K562 (cell line): ENCODE measurements around the gene CNIH1. TPM values are rescaled to one million over a fixed set of nuclear protein-coding genes. Genes with fewer than 3 reads are reported as not detected.

Source experiments
- DIDO1 ChIP-seq: fragments of 450-650 bp; IDR thresholded peaks from 2 replicates; pipeline ENCODE4 v1.6.1; 2016; ENCODE audit warnings: low read depth, missing biosample characterization, missing genetic modification characterization
- ESRRB ChIP-seq: fragments of 250-450 bp; sonication (Bioruptor Pico); IDR thresholded peaks from 2 replicates; pipeline ENCODE4 v1.5.0; 2020; ENCODE audit warnings: mild to moderate bottlenecking, moderate library complexity, borderline replicate concordance
- HDAC2 ChIP-seq: fragments of 450-650 bp; IDR thresholded peaks from 2 replicates; pipeline ENCODE4 v1.6.1; 2016; ENCODE audit warnings: mild to moderate bottlenecking
- HMGN3 ChIP-seq: IDR thresholded peaks from 2 replicates; pipeline ENCODE4 v1.6.1; 2011; ENCODE audit warnings: borderline replicate concordance, low read depth, mild to moderate bottlenecking, mixed read lengths, low read length; ENCODE audit not compliant: insufficient read length; ENCODE audit errors: extremely low read depth
- ILK ChIP-seq: fragments of 450-650 bp; IDR thresholded peaks from 2 replicates; pipeline ENCODE4 v1.6.1; 2016; ENCODE audit warnings: missing genetic modification characterization, low read depth, mild to moderate bottlenecking, missing compliant biosample characterization, moderate library complexity, borderline replicate concordance
- JUND ChIP-seq, 2 experiments: IDR thresholded peaks; 2 replicates in 1 of 2; 3 replicates in 1 of 2; pipeline ENCODE4 v1.6.1; 2011; ENCODE audit warnings: borderline replicate concordance in 2 of 2, low read depth in 2 of 2, low read length in 2 of 2, improper control_type of control experiment in 1 of 2, missing biosample characterization in 1 of 2, missing genetic modification characterization in 1 of 2, missing genetic modification reagents in 1 of 2
- KAT7 ChIP-seq: sonication (generic); formaldehyde crosslinking; IDR thresholded peaks from 2 replicates; pipeline ENCODE4 v1.8.0; 2022; ENCODE audit warnings: missing genetic modification reagents, mild to moderate bottlenecking, borderline replicate concordance
- NEUROD1 ChIP-seq: fragments of 150-350 bp; IDR thresholded peaks from 2 replicates; pipeline ENCODE4 v1.6.1; 2014; ENCODE audit warnings: borderline replicate concordance, low read length, low read depth; ENCODE audit not compliant: partially characterized antibody
- NR2C2 ChIP-seq, 2 experiments: fragments of 200-800 bp in 1 of 2; sonication (Bioruptor generic) in 1 of 2; sonication (generic) in 1 of 2; formaldehyde crosslinking in 1 of 2; IDR thresholded peaks; 2 replicates each; pipeline versions ENCODE4 v1.6.1 to v1.8.0; 2016 to 2022; ENCODE audit warnings: mild to moderate bottlenecking in 1 of 2, missing compliant biosample characterization in 1 of 2, missing genetic modification characterization in 1 of 2, missing genetic modification reagents in 1 of 2
- OTX1 ChIP-seq: fragments of 450-650 bp; formaldehyde crosslinking; IDR thresholded peaks from 2 replicates; pipeline ENCODE4 v1.4.0; 2022; ENCODE audit warnings: mild to moderate bottlenecking
- POLR3G ChIP-seq: IDR thresholded peaks from 2 replicates; pipeline ENCODE4 v1.6.1; 2011; ENCODE audit not compliant: insufficient read length, insufficient replicate concordance; ENCODE audit errors: extremely low read depth
- RHOXF2B ChIP-seq: fragments of 250-450 bp; sonication (Bioruptor Pico); conservative IDR thresholded peaks from 2 replicates; pipeline ENCODE4 v1.5.1; 2021
- ZNF23 ChIP-seq: fragments of 250-450 bp; sonication (Bioruptor Pico); IDR thresholded peaks from 2 replicates; pipeline ENCODE4 v1.4.0; 2020; ENCODE audit warnings: mild to moderate bottlenecking
- ZNF408 ChIP-seq: fragments of 250-450 bp; sonication (Bioruptor Pico); IDR thresholded peaks from 2 replicates; pipeline ENCODE4 v1.4.0; 2020; ENCODE audit warnings: low read depth, mild to moderate bottlenecking, moderate library complexity
- ZNF445 ChIP-seq: fragments of 250-450 bp; sonication (Bioruptor Pico); IDR thresholded peaks from 2 replicates; pipeline ENCODE4 v1.4.0; 2020; ENCODE audit warnings: low read depth, mild to moderate bottlenecking, moderate library complexity
- polyA plus RNA-seq, 8 experiments: library from polyadenylated mRNA; depleted of rRNA in 4 of 8; stranded (reverse) in 5 of 8; unstranded in 3 of 8; fragments of >200 nt; fragmentation: Nextera tagmentation in 2 of 8; fragmentation: Illumina TruSeq in 1 of 8; extraction: Ambion mirVana in 2 of 8; extraction: Trizol in 1 of 8; gene quantifications; 2 replicates each; pipeline versions ENCODE4 v1.2.1 to v1.2.3, GENCODE V29; 2011 to 2014; ENCODE audit warnings: inconsistent platforms in 1 of 8, missing spikeins in 1 of 8
- total RNA-seq, 7 experiments: library from RNA; depleted of rRNA in 6 of 7; stranded (reverse); fragments of >200 nt in 6 of 7; fragmentation: Illumina TruSeq in 2 of 7; extraction: Trizol in 2 of 7; gene quantifications; 2 replicates each; pipeline versions ENCODE4 v1.2.1 to v1.2.3, GENCODE V29; 2011 to 2021; ENCODE audit warnings: low replicate concordance in 1 of 7
- TF ChIP-seq, protein P1 (sequence below), 2 experiments: fragments of 450-650 bp in 1 of 2; IDR thresholded peaks; 2 replicates each; pipeline ENCODE4 v1.6.1; 2011 to 2017; ENCODE audit warnings: low read depth in 2 of 2, antibody characterized with exemption in 1 of 2, borderline replicate concordance in 1 of 2, low read length in 1 of 2, mild to moderate bottlenecking in 1 of 2, mixed read lengths in 1 of 2; ENCODE audit not compliant: control insufficient read depth in 1 of 2
- TF ChIP-seq, protein P2 (sequence below): fragments of 450-650 bp; conservative IDR thresholded peaks from 2 replicates; pipeline ENCODE4 v1.6.1; 2016; ENCODE audit warnings: missing genetic modification characterization, low read depth, mild to moderate bottlenecking, missing compliant biosample characterization, moderate library complexity
- TF ChIP-seq, protein P3 (sequence below): sonication (generic); formaldehyde crosslinking; IDR thresholded peaks from 2 replicates; pipeline ENCODE4 v1.8.0; 2022; ENCODE audit warnings: missing genetic modification reagents, mild to moderate bottlenecking, moderate library complexity, borderline replicate concordance
- TF ChIP-seq, protein P4 (sequence below): fragments of 250-450 bp; sonication (Bioruptor Pico); IDR thresholded peaks from 2 replicates; pipeline ENCODE4 v1.8.0; 2022; ENCODE audit warnings: inconsistent platforms, mild to moderate bottlenecking, moderate library complexity, borderline replicate concordance

Gene CNIH1
- total and polyA plus RNA-seq, 9 of the 15 experiments (the other 6 are each of a cell fraction or from before 2014, with no cell fraction given): 13.9 to 283 (median 77.3) TPM

DNA sequence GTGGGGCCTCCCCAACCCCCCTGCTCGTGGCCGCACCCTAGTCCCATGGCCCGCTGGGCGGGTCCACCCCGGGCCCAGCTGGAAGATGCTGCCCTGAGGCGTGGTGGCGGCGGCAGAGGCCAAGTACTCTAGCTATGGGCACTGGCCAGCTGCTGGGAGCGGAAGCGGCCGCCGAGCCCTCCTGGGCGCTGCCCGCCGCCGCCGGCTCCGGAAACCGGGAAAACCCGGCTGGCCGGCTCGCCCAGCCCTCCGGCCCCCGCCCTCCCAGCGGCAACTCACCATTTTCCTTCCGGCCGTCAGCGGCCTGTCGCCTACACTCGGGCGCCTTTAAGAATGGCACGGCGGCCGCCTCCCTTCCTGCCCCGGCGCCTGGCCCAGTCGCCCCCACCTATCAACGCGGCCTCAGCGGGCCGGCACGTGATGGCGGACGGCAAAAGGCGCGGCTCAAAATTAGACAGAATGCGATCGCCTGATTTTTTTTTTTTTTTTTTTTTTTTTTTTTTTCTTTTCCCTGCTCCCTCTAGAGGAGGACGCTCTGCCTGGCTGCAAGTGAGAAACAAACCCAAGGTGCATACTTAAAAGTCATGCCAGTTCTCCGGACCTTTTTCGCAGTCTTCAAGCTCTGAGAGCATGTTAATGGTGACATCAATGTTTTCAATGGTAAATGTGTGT is 47.6 kb upstream of the CNIH1 start, which contains the start of gene GMFB (continued):
- no peak for TF ChIP-seq ILK (tag)
- TF ChIP-seq, protein P1, sequence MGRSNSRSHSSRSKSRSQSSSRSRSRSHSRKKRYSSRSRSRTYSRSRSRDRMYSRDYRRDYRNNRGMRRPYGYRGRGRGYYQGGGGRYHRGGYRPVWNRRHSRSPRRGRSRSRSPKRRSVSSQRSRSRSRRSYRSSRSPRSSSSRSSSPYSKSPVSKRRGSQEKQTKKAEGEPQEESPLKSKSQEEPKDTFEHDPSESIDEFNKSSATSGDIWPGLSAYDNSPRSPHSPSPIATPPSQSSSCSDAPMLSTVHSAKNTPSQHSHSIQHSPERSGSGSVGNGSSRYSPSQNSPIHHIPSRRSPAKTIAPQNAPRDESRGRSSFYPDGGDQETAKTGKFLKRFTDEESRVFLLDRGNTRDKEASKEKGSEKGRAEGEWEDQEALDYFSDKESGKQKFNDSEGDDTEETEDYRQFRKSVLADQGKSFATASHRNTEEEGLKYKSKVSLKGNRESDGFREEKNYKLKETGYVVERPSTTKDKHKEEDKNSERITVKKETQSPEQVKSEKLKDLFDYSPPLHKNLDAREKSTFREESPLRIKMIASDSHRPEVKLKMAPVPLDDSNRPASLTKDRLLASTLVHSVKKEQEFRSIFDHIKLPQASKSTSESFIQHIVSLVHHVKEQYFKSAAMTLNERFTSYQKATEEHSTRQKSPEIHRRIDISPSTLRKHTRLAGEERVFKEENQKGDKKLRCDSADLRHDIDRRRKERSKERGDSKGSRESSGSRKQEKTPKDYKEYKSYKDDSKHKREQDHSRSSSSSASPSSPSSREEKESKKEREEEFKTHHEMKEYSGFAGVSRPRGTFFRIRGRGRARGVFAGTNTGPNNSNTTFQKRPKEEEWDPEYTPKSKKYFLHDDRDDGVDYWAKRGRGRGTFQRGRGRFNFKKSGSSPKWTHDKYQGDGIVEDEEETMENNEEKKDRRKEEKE (IDR thresholded peaks at IDR 0.05; ENCODE audit: borderline replicate concordance in 1 of 2, control insufficient read depth in 1 of 2, low read depth in 2 of 2, low read length in 1 of 2): no peak
- no peak for TF ChIP-seq NR2C2 (CRISPR knock-in tag; IDR thresholded peaks at IDR 0.05)
- no peak; the same call in 1 of the 2 replicates for TF ChIP-seq NR2C2 (tag; IDR thresholded peaks at IDR 0.05)
- TF ChIP-seq ZNF23 (CRISPR knock-in tag): no peak
- TF ChIP-seq HMGN3: peak; percentile 73
- TF ChIP-seq NEUROD1: peak; percentile 73
- TF ChIP-seq OTX1 (CRISPR knock-in tag): no peak
- TF ChIP-seq JUND (IDR thresholded peaks at IDR 0.05; ENCODE audit: borderline replicate concordance, low read depth, low read length): no peak
- no peak; the same call in 2 of the 3 replicates for TF ChIP-seq JUND (tag; IDR thresholded peaks at IDR 0.05; ENCODE audit: borderline replicate concordance, low read depth, low read length)
- TF ChIP-seq, protein P2, sequence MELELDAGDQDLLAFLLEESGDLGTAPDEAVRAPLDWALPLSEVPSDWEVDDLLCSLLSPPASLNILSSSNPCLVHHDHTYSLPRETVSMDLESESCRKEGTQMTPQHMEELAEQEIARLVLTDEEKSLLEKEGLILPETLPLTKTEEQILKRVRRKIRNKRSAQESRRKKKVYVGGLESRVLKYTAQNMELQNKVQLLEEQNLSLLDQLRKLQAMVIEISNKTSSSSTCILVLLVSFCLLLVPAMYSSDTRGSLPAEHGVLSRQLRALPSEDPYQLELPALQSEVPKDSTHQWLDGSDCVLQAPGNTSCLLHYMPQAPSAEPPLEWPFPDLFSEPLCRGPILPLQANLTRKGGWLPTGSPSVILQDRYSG (tag): no peak
- no peak for TF ChIP-seq ESRRB (CRISPR knock-in tag)
- TF ChIP-seq ZNF445 (CRISPR knock-in tag): no peak
- TF ChIP-seq DIDO1 (tag): no peak
- no peak for TF ChIP-seq RHOXF2B (CRISPR knock-in tag)
- TF ChIP-seq POLR3G: no peak
- no peak for TF ChIP-seq HDAC2
- TF ChIP-seq ZNF408 (CRISPR knock-in tag): no peak
- 0 out of 2 replicates have a peak, but pooled peaks have one; percentile 23 for TF ChIP-seq KAT7 (CRISPR knock-in tag)
- TF ChIP-seq, protein P3, sequence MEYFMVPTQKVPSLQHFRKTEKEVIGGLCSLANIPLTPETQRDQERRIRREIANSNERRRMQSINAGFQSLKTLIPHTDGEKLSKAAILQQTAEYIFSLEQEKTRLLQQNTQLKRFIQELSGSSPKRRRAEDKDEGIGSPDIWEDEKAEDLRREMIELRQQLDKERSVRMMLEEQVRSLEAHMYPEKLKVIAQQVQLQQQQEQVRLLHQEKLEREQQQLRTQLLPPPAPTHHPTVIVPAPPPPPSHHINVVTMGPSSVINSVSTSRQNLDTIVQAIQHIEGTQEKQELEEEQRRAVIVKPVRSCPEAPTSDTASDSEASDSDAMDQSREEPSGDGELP: peak; percentile 88
- TF ChIP-seq, protein P4, sequence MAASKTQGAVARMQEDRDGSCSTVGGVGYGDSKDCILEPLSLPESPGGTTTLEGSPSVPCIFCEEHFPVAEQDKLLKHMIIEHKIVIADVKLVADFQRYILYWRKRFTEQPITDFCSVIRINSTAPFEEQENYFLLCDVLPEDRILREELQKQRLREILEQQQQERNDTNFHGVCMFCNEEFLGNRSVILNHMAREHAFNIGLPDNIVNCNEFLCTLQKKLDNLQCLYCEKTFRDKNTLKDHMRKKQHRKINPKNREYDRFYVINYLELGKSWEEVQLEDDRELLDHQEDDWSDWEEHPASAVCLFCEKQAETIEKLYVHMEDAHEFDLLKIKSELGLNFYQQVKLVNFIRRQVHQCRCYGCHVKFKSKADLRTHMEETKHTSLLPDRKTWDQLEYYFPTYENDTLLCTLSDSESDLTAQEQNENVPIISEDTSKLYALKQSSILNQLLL (CRISPR knock-in tag): no peak
